Activated T-helper 1 cell treated with anti-CD3 and anti-CD28 coated beads, Interleukin-2, amount 50 U/mL, for 16 hours (primary cell): ENCODE results near the gene SDCCAG8.

Experiments
- DNase-seq, 2 donors: peaks; one replicate each; pipeline ENCODE4 v3.0.0-alpha.2; 2020; ENCODE audit warnings: low read depth in 1 of 2, low spot score in 1 of 2

The SDCCAG8 gene

GRCh38 chr1:243254233-243254926 lies 1.5 kb upstream of the SDCCAG8 start:
- peak; percentile 9 to 44 for DNase-seq

DNA sequence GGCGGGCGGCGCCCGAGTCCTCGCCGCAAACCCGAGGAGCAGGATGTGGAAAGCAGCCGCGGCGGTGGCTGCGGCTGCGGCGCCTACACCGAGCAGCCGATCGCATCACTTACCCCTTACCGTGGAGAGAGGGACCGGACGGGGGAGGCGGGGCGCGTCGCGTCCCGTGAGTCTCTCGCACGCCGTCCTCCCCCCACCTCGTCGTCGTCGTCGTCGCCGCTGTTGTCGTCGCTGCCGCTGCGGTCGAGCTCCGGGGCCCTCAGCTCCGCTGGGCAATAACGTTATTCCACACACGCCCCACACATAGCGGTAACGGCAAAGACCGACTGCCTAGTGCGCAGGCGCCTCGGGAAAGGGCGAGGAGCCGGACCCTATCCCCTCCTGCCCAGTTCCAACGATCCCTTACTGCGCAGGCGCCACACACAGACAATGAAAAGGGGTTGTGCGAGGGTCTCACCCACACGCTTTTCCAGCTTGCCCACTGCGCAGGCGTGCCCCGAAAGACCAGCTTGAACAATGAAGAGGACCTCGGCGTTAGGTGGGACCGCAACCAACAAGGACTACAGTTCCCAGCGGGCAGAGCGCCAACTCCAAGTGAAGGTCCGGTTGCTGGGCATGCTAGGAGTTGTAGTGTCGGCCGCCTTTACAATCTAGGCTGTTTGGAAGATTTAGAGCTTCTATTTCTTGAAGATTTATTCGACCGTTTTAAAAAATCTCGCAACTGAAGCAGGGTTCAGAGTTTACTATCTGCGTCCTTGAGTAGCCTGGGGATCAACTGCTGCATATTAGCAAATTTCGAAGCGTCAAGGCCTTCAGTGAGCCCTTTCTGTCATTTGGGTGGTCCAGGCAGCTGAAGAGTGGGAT lies 682 bp upstream of the SDCCAG8 start, which contains the start of gene CEP170:
CEP170 (minus strand) TSS at position 355 of the 864 bp plus-strand sequence. CDS start 30,001 bp downstream, outside the sequence.
- DNase-seq, result peak; percentile 70 to 78

DNA sequence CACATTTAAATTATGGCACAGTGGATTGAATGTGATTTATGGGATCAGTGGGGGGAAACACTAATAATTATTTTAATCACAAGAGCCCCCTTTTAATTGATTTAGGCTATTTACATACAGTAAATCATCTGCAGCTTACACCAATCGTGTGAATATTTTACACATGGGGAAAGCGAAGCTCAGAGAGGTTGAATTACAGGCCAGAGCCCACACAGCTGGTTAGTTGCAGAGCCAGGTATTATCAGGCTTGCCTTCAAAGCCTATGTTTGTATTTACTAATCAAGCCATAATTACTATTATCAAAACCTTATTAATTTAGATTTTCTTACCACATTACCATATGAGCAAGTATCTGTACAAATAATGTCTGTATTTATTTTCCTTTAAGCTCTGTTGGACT lies 749 bp downstream of the SDCCAG8 start:
- DNase-seq, result no peak

- DNase-seq, result no peak
Observed at GRCh38 chr1:243257189-243257588, 1.3 kb downstream of the SDCCAG8 start.

- DNase-seq, result no peak
Observed at GRCh38 chr1:243258731-243259130, 2.9 kb downstream of the SDCCAG8 start.

DNA sequence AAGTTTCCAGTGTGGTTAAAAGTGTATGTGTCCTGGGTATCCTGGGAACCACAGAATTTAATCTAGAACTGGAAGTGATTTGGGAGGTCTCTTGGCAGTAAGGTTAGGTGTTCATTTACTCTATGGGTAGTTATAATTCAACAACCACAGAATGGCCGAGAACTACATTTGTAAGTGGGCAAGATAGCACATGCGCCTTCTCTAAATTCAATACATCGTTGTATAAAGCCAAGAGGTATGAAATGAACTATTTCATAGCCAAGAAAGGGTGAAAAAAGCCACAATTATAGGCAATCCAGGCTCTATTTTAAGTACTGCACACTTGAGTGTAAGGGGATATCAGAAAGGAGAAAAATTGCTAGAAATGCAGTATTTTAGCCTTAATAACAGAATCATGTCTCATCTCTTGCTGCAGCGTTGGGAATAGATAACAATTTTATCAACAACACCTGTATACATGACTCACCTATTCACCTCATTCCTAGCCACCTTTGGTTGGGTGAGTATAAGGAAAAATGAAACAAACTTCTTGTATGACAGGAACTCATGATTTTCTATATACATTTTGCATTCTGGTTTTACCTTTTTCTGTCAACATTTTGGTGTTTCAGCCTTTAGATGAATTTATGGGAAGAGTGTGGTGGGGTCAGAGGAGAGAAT lies 4.5 kb downstream of the SDCCAG8 start:
- DNase-seq, result no peak

- DNase-seq, result no peak
Observed at GRCh38 chr1:243261390-243261789, 5.5 kb downstream of the SDCCAG8 start.

DNA sequence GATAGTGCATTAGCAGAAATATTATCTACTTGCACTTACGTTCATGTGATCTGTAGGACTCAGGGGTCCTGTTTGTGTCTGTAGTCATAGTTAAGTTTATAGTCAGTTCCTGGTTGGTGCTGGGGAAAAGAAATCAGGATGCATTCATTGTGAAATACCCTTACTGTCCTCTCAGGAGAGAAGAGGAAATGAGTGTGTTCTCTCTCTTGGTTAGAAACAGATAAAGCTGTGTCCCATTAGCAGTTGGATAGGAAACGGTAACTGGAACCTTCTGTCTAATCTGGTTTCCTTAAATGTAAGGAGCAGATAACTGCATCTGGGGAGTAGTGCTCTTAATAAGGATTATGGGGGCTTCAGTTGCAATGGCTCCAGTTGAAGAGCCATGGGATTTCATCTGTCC lies 8.9 kb downstream of the SDCCAG8 start:
- DNase-seq, result no peak

GRCh38 chr1:243266231-243266630 lies 10.4 kb downstream of the SDCCAG8 start:
- no peak for DNase-seq

DNA sequence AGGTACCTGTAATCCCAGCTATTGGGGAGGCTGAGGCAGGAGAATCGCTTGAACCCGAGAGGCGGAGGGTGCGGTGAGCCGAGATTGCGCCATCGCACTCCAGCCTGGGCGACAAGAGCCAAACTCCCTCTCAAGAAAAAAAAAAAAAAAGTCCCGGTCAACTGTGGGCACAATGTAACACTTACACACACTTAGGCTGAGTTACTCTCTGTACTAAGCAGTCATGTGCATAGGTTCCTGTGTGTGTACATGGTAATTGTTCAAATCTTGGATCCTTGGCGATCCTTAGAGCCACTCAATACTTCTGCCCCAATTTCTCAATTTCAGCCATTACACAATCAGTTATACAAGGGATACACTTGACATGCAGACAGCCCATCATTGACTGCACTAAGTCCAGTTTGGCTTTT lies 11.6 kb downstream of the SDCCAG8 start:
- DNase-seq, result no peak

DNA sequence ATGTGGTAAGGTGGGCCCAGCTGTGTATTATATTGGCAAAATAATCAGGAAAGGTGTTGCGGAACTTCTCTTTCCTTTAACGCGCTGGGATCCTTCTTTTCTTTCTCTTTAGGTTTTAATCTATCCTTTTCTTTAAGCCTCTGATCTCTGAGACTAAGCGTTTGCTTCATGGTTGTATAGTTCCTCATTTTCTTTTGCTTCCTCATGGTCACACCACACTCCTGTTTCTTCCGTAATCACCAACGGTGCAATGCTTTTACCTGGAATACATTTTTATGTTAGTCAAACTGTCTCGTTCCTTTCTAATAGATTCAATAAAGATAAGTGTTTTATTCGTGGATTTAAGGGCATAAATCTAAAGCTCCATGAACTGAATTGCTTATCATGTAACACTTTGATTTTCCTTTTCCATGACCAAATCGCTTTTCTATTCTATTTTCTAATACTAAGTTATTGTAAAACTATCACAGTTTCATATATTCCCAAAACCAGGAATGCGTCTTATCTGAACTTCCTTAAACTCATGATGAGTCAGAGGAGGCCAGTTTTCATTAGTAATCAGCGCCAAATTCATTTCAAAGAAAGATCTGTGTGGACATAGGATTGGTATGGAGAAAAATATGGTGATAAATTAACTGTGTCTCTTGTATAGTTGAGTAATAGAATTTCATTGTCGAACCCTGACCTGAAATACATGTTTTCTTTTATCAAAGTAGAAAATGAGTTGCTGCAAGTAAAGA lies 12.2 kb downstream of the SDCCAG8 start:
- DNase-seq, result no peak

DNA sequence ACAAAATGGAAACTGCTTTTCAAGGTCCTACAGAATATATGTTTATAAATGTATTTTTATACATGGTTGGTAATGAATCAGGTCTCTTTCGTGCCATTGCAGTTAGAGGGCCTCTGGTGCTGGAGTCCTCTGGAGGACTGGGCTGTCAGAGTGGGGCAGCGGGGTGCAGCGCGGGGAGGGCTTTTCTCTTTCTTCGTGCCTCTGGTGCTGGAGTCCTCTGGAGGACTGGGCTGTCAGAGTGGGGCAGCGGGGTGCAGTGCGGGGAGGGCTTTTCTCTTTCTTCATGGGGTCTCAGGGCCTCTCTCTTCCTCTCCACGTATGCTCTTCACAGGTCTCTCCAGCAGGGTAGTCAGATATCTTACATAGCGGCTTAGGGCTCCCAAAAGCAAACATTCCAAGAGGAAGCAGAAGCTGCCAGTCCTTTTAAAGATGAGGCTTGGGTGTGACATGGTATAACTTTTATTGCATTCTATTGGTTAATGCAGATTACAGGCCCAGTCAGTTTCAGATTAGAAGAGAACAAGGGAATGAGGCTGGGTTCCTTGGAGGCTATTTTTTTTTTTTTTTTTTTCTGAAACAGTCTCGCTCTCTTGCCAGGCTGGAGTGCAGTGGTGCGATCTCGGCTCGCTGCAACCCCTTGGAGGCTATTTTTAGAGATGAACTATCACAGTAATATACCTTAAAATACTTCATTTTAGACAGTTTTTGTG lies 13.1 kb downstream of the SDCCAG8 start:
- DNase-seq, result no peak

- no peak for DNase-seq
Observed at GRCh38 chr1:243269461-243269801, 13.6 kb downstream of the SDCCAG8 start.

- DNase-seq, result no peak
Observed at GRCh38 chr1:243270097-243270864, 14.4 kb downstream of the SDCCAG8 start.

- no peak for DNase-seq
Observed at GRCh38 chr1:243271996-243272395, 16.2 kb downstream of the SDCCAG8 start.

GRCh38 chr1:243272401-243272800 lies 16.6 kb downstream of the SDCCAG8 start:
- DNase-seq, result no peak

- DNase-seq, result no peak
Observed at GRCh38 chr1:243273506-243273905, 17.7 kb downstream of the SDCCAG8 start.

DNA sequence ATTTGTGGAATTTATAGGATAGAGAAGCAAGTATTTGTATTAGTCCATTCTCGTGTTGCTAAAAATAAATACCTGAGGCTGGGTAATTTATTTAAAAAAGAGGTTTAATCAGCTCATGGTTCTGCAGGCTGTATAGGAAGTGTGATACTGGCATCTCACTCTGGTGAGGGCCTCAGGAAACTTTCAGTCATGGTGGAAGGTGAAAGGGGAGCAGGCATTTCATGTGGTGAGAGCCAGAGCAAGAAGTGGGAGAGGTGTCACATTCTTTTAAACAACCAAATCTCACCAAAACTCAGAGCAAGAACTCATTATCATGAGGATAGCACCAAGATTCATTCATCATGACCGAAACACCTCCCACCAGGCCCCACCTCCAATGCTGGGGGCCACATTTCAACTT lies 18.1 kb downstream of the SDCCAG8 start:
- DNase-seq, result no peak

- no peak for DNase-seq
Observed at GRCh38 chr1:243275316-243275715, 19.5 kb downstream of the SDCCAG8 start.

GRCh38 chr1:243280571-243281129 lies 24.8 kb downstream of the SDCCAG8 start:
- DNase-seq, result no peak
